Brain microvascular endothelial cell (primary cell): ENCODE measurements around the gene MERTK.

Experiments used
- DNase-seq: peaks from one replicate; pipeline ENCODE4 v3.0.0-alpha.2; 2020
- H3K27ac ChIP-seq: fragments of 250-450 bp; sonication (Bioruptor Pico); 2 replicates; pipeline ENCODE4 v1.5.1; 2020; ENCODE audit warnings: mild to moderate bottlenecking, moderate library complexity
- H3K27me3 ChIP-seq: fragments of 250-450 bp; sonication (Bioruptor Pico); replicated peaks from 2 replicates; pipeline ENCODE4 v1.5.1; 2020; ENCODE audit warnings: mild to moderate bottlenecking
- H3K36me3 ChIP-seq: fragments of 250-450 bp; sonication (Bioruptor Pico); replicated peaks from 2 replicates; pipeline ENCODE4 v1.5.1; 2020; ENCODE audit warnings: mild to moderate bottlenecking
- H3K4me3 ChIP-seq: 2 replicates; pipeline ENCODE4 v1.5.1; 2011; ENCODE audit warnings: low read depth, mild to moderate bottlenecking, control low read depth, low read length, moderate library complexity
- CTCF ChIP-seq: IDR thresholded peaks from 2 replicates; pipeline ENCODE4 v1.5.1; 2011; ENCODE audit warnings: low read depth, mild to moderate bottlenecking, moderate library complexity, low read length, control low read depth, inconsistent platforms; ENCODE audit errors: missing control alignments
- in situ Hi-C: cut with HindIII; loops from 2 replicates; pipeline ENCODE4 v1.10.0; 2017; ENCODE audit warnings: low sequenced_read_pairs, low pct_ligation_motif_present

The MERTK gene

GRCh38 chr2:111967018-111967417 is 68.6 kb downstream of the MERTK start:
- TF ChIP-seq CTCF, result no peak
- no peak for DNase-seq
- H3K4me3 ChIP-seq, result no peak overlapping the region
- no peaks in the 10 kb centered on the region for H3K36me3 ChIP-seq
- H3K27me3 ChIP-seq, result no peaks in the 10 kb centered on the region
- H3K27ac ChIP-seq, result no peak overlapping the region
- in situ Hi-C loops, result no loop called here

- in situ Hi-C loops, result no loop called here
- Histone ChIP-seq H3K27ac (no peak overlapping the region), H3K36me3 (no peaks in the 10 kb centered on the region), H3K27me3 (peaks cover 3% of the 10 kb centered on the region), H3K4me3 (no peak overlapping the region)
- DNase-seq, result no peak
- TF ChIP-seq CTCF, result no peak
Measured at GRCh38 chr2:111970453-111970852, 72.0 kb downstream of the MERTK start.

DNA sequence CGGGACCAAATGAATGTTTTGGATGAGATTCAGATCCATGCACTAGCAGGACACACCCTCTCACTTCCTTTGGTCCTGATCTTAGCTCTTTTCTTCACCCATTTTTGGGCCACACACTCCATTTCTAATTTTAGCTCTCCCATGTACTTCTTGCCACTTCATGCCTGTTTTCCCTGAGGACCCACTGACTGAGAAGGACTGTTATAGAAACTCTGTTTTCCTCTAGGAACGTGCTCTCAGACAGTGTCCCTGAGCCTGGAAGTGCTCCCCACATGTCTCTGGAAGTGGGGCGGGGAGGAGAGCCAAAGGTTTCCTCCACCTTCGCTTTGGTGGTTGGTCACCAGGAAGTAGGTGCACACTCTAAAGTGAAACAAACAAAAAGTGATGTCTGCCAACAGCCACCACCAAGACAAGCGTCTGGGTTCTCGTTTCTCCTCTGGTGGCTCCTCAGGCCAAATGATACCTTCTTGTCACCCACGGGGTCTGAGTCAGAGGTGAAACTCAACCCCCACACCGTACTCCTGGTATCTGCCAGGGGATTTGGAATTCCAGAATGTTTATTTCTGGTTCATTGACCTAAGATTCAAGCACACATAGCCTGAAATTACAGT is 74.7 kb downstream of the MERTK start:
- no peak for DNase-seq
- TF ChIP-seq CTCF, result no peak
- Histone ChIP-seq H3K27me3 (peaks cover 3% of the 10 kb centered on the region), H3K27ac (no peak overlapping the region), H3K36me3 (no peaks in the 10 kb centered on the region), H3K4me3 (no peak overlapping the region)
- in situ Hi-C loops, result no loop called here

DNA sequence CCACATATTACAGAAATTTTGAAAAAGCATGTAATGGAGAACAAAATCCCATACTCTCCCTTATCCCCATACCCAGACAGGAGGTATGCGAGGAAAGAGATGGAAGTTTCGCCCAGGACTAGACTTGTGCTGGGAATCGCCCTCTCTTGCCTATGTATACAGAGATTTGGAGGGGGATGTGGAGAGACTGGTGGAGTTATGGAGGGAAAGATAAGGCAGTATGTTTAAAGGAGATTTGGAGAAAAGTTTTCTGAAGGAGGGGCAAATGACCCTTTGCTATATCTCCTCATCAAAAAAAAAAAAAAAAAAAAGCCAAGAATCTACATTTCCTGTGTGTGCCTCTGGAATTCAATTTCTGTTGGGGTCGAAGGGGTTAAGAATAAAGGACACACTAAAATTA is 75.3 kb downstream of the MERTK start:
- Histone ChIP-seq H3K36me3 (no peaks in the 10 kb centered on the region), H3K27ac (no peak overlapping the region), H3K27me3 (peaks cover 3% of the 10 kb centered on the region), H3K4me3 (no peak overlapping the region)
- TF ChIP-seq CTCF, result no peak
- in situ Hi-C loops, result no loop called here
- no peak for DNase-seq

DNA sequence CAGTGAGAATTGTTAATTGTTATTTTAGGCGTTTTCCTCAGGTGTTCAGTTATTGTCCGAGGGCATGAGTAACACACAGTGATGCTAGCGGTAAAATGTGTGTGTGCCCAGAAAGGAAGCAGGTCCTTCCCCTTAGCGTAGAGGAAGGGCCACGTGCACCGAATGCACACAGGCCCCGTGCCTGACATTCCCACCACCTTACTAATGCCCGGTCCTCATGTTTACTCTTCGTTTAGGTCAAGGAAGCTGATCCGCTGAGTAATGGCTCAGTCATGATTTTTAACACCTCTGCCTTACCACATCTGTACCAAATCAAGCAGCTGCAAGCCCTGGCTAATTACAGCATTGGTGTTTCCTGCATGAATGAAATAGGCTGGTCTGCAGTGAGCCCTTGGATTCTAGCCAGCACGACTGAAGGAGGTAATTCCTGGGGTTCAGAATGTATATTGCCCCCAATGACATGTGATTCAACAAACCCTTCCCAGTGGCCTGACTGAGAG is 76.7 kb downstream of the MERTK start:
- Histone ChIP-seq H3K27me3 (peaks cover 3% of the 10 kb centered on the region), H3K36me3 (no peaks in the 10 kb centered on the region), H3K27ac (peak overlapping the region; percentile 0), H3K4me3 (no peak overlapping the region)
- DNase-seq, result peak; percentile 89
- TF ChIP-seq CTCF, result no peak
- in situ Hi-C loops, result no loop called here

DNA sequence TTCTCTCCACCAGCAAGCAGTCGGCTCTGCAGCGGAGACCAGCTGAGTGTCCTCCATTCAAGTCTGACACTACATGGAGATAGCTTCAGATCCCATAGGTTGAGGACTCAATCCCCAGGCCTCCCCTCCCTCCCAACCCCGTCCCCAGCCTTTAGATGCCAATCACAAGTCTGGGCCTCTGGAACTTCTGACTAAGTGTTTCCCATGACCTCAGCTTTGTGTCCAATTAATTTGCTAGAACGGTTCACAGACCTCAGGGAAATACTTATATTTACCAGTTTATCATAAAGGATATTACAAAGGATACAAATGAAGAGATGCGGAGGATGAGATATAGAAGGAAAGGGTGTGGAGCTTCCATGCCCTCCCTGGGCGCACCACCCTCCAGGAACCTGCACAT is 77.4 kb downstream of the MERTK start:
- no peak for DNase-seq
- Histone ChIP-seq H3K36me3 (no peaks in the 10 kb centered on the region), H3K4me3 (no peak overlapping the region), H3K27ac (no peak overlapping the region), H3K27me3 (peaks cover 3% of the 10 kb centered on the region)
- TF ChIP-seq CTCF, result no peak
- in situ Hi-C loops, result no loop called here
